Right ventricle myocardium inferior (tissue), 1 donor: Measurements from ENCODE around the gene RASA2. TPM values are rescaled to one million over a fixed set of nuclear protein-coding genes. Genes with fewer than 3 reads are reported as not detected.

Experiments
- ATAC-seq: fragments of 200-7000 bp; cut with Tn5 transposase; one replicate; pipeline ENCODE4 v1.9.1; 2020; ENCODE audit warnings: mild to moderate bottlenecking, moderate library complexity
- DNase-seq: peaks from one replicate; pipeline ENCODE4 v3.0.0; 2021; ENCODE audit errors: missing footprints
- intact Hi-C: fragments of 100-400 bp; cut with DNase I; formaldehyde crosslinking; loops from one replicate; pipeline ENCODE4 v1.11.0; 2022
- total RNA-seq: library from RNA; stranded (reverse); fragmentation: NEBNext Ultra II Directional; extraction: Animal tissue kit (Norgen Biotek cat#: 25700); gene quantifications from one replicate; pipeline ENCODE4 v1.2.1, GENCODE V29; 2021
- donor health status: DM: no; HTN: yes; CAD: no; lungs with severe emphysema.

RASA2 gene
- total RNA-seq, 1 donor from 2014 or later, result 6.4 TPM

GRCh38 chr3:141648055-141648910, 161.5 kb downstream of the RASA2 start:
- DNase-seq (no peak), ATAC-seq (no peak)
- intact Hi-C loops, result no loop called here

- ATAC-seq (no peak), DNase-seq (no peak)
- intact Hi-C loops, result no loop called here
These were observed 163.0 kb downstream of the RASA2 start for GRCh38 chr3:141649871-141650270.

GRCh38 chr3:141650783-141651182, 164.0 kb downstream of the RASA2 start:
- no peak for ATAC-seq
- intact Hi-C loops, result no loop called here
- no peak for DNase-seq

- intact Hi-C loops, result no loop called here
- DNase-seq, result no peak
- ATAC-seq, result no peak
These were observed 164.6 kb downstream of the RASA2 start for GRCh38 chr3:141651409-141651808.

- intact Hi-C loops, result no loop called here
- DNase-seq (no peak), ATAC-seq (no peak)
These were observed 165.5 kb downstream of the RASA2 start for GRCh38 chr3:141652349-141652748.

GRCh38 chr3:141653847-141654246, 167.0 kb downstream of the RASA2 start:
- intact Hi-C loops, result no loop called here
- ATAC-seq (no peak), DNase-seq (no peak)

- DNase-seq (no peak), ATAC-seq (no peak)
- intact Hi-C loops, result loop anchor here (5.0 kb wide), 1 partner anchor 82 kb away; the partner anchor contains the start of gene RNF7
These were observed 169.0 kb downstream of the RASA2 start for GRCh38 chr3:141655801-141656200.

GRCh38 chr3:141656771-141657170, 169.9 kb downstream of the RASA2 start:
- ATAC-seq, result no peak
- no peak for DNase-seq
- intact Hi-C loops, result loop anchor here (5.0 kb wide), 1 partner anchor 81 kb away; the partner anchor contains the start of gene RNF7

- no peak for DNase-seq
- intact Hi-C loops, result loop anchor here (5.0 kb wide), 1 partner anchor 80 kb away; the partner anchor contains the start of gene RNF7
- ATAC-seq, result no peak
These were observed 170.7 kb downstream of the RASA2 start for GRCh38 chr3:141657516-141657915.

GRCh38 chr3:141659821-141660613, 173.2 kb downstream of the RASA2 start:
- intact Hi-C loops, result loop anchor here (5.0 kb wide), 1 partner anchor 77 kb away; the partner anchor contains the start of gene RNF7
- DNase-seq, result peak; percentile 87
- ATAC-seq, result peak; percentile 90

- ATAC-seq (peak; percentile 6), DNase-seq (no peak)
- intact Hi-C loops, result no loop called here
These were observed 173.8 kb downstream of the RASA2 start for GRCh38 chr3:141660614-141660947.

- intact Hi-C loops, result no loop called here
- DNase-seq, result no peak
- ATAC-seq, result no peak
These were observed 174.7 kb downstream of the RASA2 start for GRCh38 chr3:141661229-141662196.

GRCh38 chr3:141663993-141664392, 177.2 kb downstream of the RASA2 start:
- DNase-seq (no peak), ATAC-seq (peak; percentile 16)
- intact Hi-C loops, result no loop called here

Other genes with a start within 250 kb of the RASA2 start
- 102 TPM for gene ZBTB38, start 118.5 kb upstream of the RASA2 start, total RNA-seq